ENCODE measurements around the gene PADI6.

- TF ChIP-seq CTCF (IDR thresholded peaks at IDR 0.05) (peak; percentile 4), EZH2 (IDR thresholded peaks at IDR 0.05) (no peak)
Measured at GRCh38 chr1:17439250-17440073, 67.5 kb downstream of the PADI6 start, which contains the start of gene RCC2.
